ENCODE measurements around the gene TRIM8. TPM values are rescaled to one million over a fixed set of nuclear protein-coding genes. Genes with fewer than 3 reads are reported as not detected.

Gene TRIM8
- total RNA-seq, 1 experiment from 2014 or later = 73.0 TPM

GRCh38 chr10:102649797-102650654, 5.7 kb downstream of the TRIM8 start:
- Histone ChIP-seq H3K79me2 (ENCODE audit: low read depth) (peaks cover 86% of the 10 kb centered on the region), H3K4me3 (no peak overlapping the region), H3K9me2 (ENCODE audit: insufficient read depth) (no peaks in the 10 kb centered on the region), H3K27me3 (ENCODE audit: insufficient read depth, low read depth) (no peaks in the 10 kb centered on the region), H3K27ac (no peak overlapping the region), H2AFZ (no peak overlapping the region), H4K20me1 (ENCODE audit: insufficient read depth) (peaks cover 54% of the 10 kb centered on the region), H3K4me1 (replicated peaks; ENCODE audit: insufficient read depth) (peaks cover 14% of the 10 kb centered on the region; the same call in 1 of the 2 replicates), H3F3A (ENCODE audit: insufficient read depth, low read depth) (peaks cover 18% of the 10 kb centered on the region), H3K36me3 (ENCODE audit: low read depth) (no peaks in the 10 kb centered on the region), H3K9me3 (ENCODE audit: insufficient read depth, low read depth) (no peaks in the 10 kb centered on the region), H3K4me2 (no peak overlapping the region)
- POLR2A ChIA-PET (ENCODE audit: unreplicated experiment) = no interaction called here
- CTCF ChIA-PET = no interaction called here
- TF ChIP-seq EZH2 (IDR thresholded peaks at IDR 0.05; ENCODE audit: low read depth) (no peak), CTCF (conservative IDR thresholded peaks at IDR 0.05) (no peak)
- intact Hi-C loops (cut with micrococcal nuclease; ENCODE audit: unreplicated experiment) = loop anchor here (5.0 to 10.0 kb wide), 2 partner anchors 62 to 255 kb away; partner anchors contain the start of genes ARL3, NFKB2 and SFXN2
- no TSS peak for BruUV-seq (replicated peaks)
- DNase-seq = no peak

GRCh38 chr10:102650655-102651454, 6.6 kb downstream of the TRIM8 start:
- Histone ChIP-seq H3K9me3 (ENCODE audit: insufficient read depth, low read depth) (no peaks in the 10 kb centered on the region), H3K4me3 (no peak overlapping the region), H3K36me3 (ENCODE audit: low read depth) (no peaks in the 10 kb centered on the region), H3K27ac (no peak overlapping the region), H3K9me2 (ENCODE audit: insufficient read depth) (no peaks in the 10 kb centered on the region), H3K4me1 (replicated peaks; ENCODE audit: insufficient read depth) (peaks cover 14% of the 10 kb centered on the region; the same call in 1 of the 2 replicates), H2AFZ (no peak overlapping the region), H4K20me1 (ENCODE audit: insufficient read depth) (peaks cover 54% of the 10 kb centered on the region), H3K27me3 (ENCODE audit: insufficient read depth, low read depth) (no peaks in the 10 kb centered on the region), H3K79me2 (ENCODE audit: low read depth) (peaks cover 78% of the 10 kb centered on the region), H3K4me2 (no peak overlapping the region), H3F3A (ENCODE audit: insufficient read depth, low read depth) (peaks cover 10% of the 10 kb centered on the region; the same call in 1 of the 2 replicates)
- POLR2A ChIA-PET (ENCODE audit: unreplicated experiment) = no interaction called here
- intact Hi-C loops (cut with micrococcal nuclease; ENCODE audit: unreplicated experiment) = no loop called here
- TF ChIP-seq EZH2 (IDR thresholded peaks at IDR 0.05; ENCODE audit: low read depth) (no peak), CTCF (conservative IDR thresholded peaks at IDR 0.05) (no peak)
- CTCF ChIA-PET = no interaction called here
- no peak for DNase-seq
- no TSS peak for BruUV-seq (replicated peaks)

- Histone ChIP-seq H3K27me3 (ENCODE audit: insufficient read depth, low read depth) (no peaks in the 10 kb centered on the region), H3K36me3 (ENCODE audit: low read depth) (no peaks in the 10 kb centered on the region), H3F3A (ENCODE audit: insufficient read depth, low read depth) (peaks cover 3% of the 10 kb centered on the region; the same call in 1 of the 2 replicates), H3K9me3 (ENCODE audit: insufficient read depth, low read depth) (no peaks in the 10 kb centered on the region), H4K20me1 (ENCODE audit: insufficient read depth) (peaks cover 54% of the 10 kb centered on the region), H3K27ac (no peak overlapping the region), H3K79me2 (ENCODE audit: low read depth) (peaks cover 73% of the 10 kb centered on the region), H3K4me1 (replicated peaks; ENCODE audit: insufficient read depth) (peaks cover 14% of the 10 kb centered on the region; the same call in 1 of the 2 replicates), H3K9me2 (ENCODE audit: insufficient read depth) (no peaks in the 10 kb centered on the region), H2AFZ (no peak overlapping the region), H3K4me2 (no peak overlapping the region), H3K4me3 (no peak overlapping the region)
- ChIA-PET CTCF (no interaction called here), POLR2A (ENCODE audit: unreplicated experiment) (no interaction called here)
- TF ChIP-seq EZH2 (IDR thresholded peaks at IDR 0.05; ENCODE audit: low read depth) (no peak), CTCF (conservative IDR thresholded peaks at IDR 0.05) (no peak)
- no TSS peak for BruUV-seq (replicated peaks)
- intact Hi-C loops (cut with micrococcal nuclease; ENCODE audit: unreplicated experiment) = no loop called here
- no peak for DNase-seq
Measured at GRCh38 chr10:102651455-102652169, 7.3 kb downstream of the TRIM8 start.
